ENCODE data around the gene CAV3.

- TF ChIP-seq CTCF (IDR thresholded peaks at IDR 0.05) (no peak), POLR2A (IDR thresholded peaks at IDR 0.05) (no peak)
Observed at GRCh38 chr3:8746780-8747345, 13.3 kb downstream of the CAV3 start.

Measured in lower leg skin (tissue), 3 donors.